Measurements from ENCODE around the gene GPD2. TPM values are rescaled to one million over a fixed set of nuclear protein-coding genes. Genes with fewer than 3 reads are reported as not detected.

GPD2 gene
- total and polyA plus RNA-seq, 2 of the 8 experiments (the other 6 are each of a cell fraction or from before 2014, with no cell fraction given), result 8.4 to 43.1 TPM

DNA sequence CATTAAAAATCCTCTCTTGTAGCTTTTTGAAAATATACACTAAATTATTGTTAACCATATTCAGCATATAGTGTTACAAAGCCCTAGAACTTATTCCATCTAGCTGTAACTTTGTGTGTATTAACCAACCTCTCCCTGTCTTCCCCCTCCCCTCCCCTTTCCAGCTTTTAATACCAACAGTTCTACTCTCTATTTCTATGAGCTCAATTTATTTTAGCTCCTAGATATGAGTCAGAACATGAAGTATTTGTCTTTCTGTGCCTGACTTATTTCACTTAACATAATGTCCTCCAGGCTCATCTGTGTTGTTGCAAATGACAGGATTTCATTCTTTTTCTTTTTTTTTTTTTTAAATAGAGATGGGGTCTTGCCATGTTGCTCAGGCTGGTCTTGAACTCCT is 45.1 kb downstream of the GPD2 start:
- CTCF ChIA-PET (ENCODE audit: partially characterized antibody), result interaction anchor here (0.6 kb wide), 1 partner anchor 147 kb away, joined by 3 read pairs; no protein-coding TSS in a partner anchor
- TF ChIP-seq POLR2A (IDR thresholded peaks at IDR 0.05; ENCODE audit: control extremely low read depth in 1 of 2, low read depth in 2 of 2, low read length in 2 of 2) (no peak), RNF2 (IDR thresholded peaks at IDR 0.05; ENCODE audit: borderline replicate concordance, low read depth, low read length, missing control alignments, poor library complexity, severe bottlenecking) (no peak), BRCA1 (IDR thresholded peaks at IDR 0.05; ENCODE audit: low read depth, low read length) (no peak), KDM1A (IDR thresholded peaks at IDR 0.05; ENCODE audit: borderline replicate concordance, low read length) (no peak), SAP30 (IDR thresholded peaks at IDR 0.05; ENCODE audit: insufficient read depth, insufficient replicate concordance, low read length) (no peak), SP1 (IDR thresholded peaks at IDR 0.05; ENCODE audit: low read depth, low read length) (no peak)

More for the DNA sequence above, 45.1 kb downstream of the GPD2 start:
- Histone ChIP-seq H2BK5ac (ENCODE audit: low read depth, low read length) (no peak overlapping the region), H3K23me2 (ENCODE audit: low read depth, low read length) (no peaks in the 10 kb centered on the region), H2AK5ac (ENCODE audit: low read depth, low read length) (no peak overlapping the region), H3K79me2 (ENCODE audit: control insufficient read depth in 1 of 2, insufficient read depth in 2 of 2, low read length in 2 of 2) (no peaks in the 10 kb centered on the region), H2BK120ac (replicated peaks; ENCODE audit: low read depth, low read length) (no peak overlapping the region), H3K9me3 (ENCODE audit: insufficient read depth in 2 of 2, low read depth in 1 of 2, low read length in 1 of 2) (no peaks in the 10 kb centered on the region), H3K9ac (replicated peaks in 1 of 4; ENCODE audit: extremely low read depth in 1 of 4, low read depth in 3 of 4, low read length in 3 of 4) (no peak overlapping the region), H2AFZ (ENCODE audit: low read length) (no peak overlapping the region), H2BK15ac (ENCODE audit: low read length) (no peak overlapping the region), H3K79me1 (ENCODE audit: low read depth, low read length) (no peaks in the 10 kb centered on the region), H4K5ac (ENCODE audit: insufficient read length, low read depth, low read length) (no peak overlapping the region), H4K8ac (ENCODE audit: extremely low read depth, insufficient read depth, low read length) (no peak overlapping the region), H3K4ac (replicated peaks; ENCODE audit: insufficient read length, low read depth, low read length) (no peak overlapping the region), H3K27me3 (replicated peaks in 1 of 4; ENCODE audit: control insufficient read depth in 3 of 4, extremely low read depth in 1 of 4, insufficient read depth in 3 of 4, low read length in 3 of 4) (peaks cover 0 to 1% (median 0%) of the 10 kb centered on the region in 4 experiments; a peak in 1 of 7 replicates), H4K91ac (replicated peaks; ENCODE audit: insufficient read length, low read length) (no peak overlapping the region), H3K36me3 (ENCODE audit: control insufficient read depth in 2 of 4, insufficient read depth in 4 of 4, low read length in 3 of 4) (no peaks in the 10 kb centered on the region), H3K27ac (ENCODE audit: low read depth, low read length) (no peak overlapping the region), H2BK20ac (ENCODE audit: low read length) (no peak overlapping the region), H4K20me1 (replicated peaks in 1 of 2; ENCODE audit: control insufficient read depth in 1 of 2, insufficient read depth in 2 of 2, low read length in 2 of 2) (no peaks in the 10 kb centered on the region), H2BK12ac (ENCODE audit: low read depth, low read length) (no peak overlapping the region), H3K56ac (replicated peaks; ENCODE audit: insufficient read length, low read depth, low read length) (no peak overlapping the region), H3K4me1 (replicated peaks in 1 of 4; ENCODE audit: control insufficient read depth in 3 of 4, insufficient read depth in 4 of 4, low read length in 3 of 4) (no peaks in the 10 kb centered on the region; a peak in 1 of 7 replicates), H3K23ac (ENCODE audit: insufficient read length) (no peak overlapping the region), H3K4me3 (ENCODE audit: extremely low read depth in 1 of 4, insufficient read depth in 2 of 4, low read depth in 3 of 4, low read length in 4 of 4) (no peak overlapping the region), H3K18ac (ENCODE audit: extremely low read depth, low read length) (no peak overlapping the region), H3K4me2 (ENCODE audit: insufficient read depth in 1 of 2, low read depth in 2 of 2, low read length in 2 of 2) (no peak overlapping the region), H3K14ac (ENCODE audit: insufficient read length) (no peak overlapping the region)
- POLR2A ChIA-PET (ENCODE audit: partially characterized antibody), result no interaction called here
- DNase-seq (ENCODE audit: low read depth in 1 of 2, low spot score in 2 of 2) (no peak), FAIRE-seq (no peak)

Data from H1 (cell line).